ENCODE measurements around the gene DGKH.

The DGKH gene

DNA sequence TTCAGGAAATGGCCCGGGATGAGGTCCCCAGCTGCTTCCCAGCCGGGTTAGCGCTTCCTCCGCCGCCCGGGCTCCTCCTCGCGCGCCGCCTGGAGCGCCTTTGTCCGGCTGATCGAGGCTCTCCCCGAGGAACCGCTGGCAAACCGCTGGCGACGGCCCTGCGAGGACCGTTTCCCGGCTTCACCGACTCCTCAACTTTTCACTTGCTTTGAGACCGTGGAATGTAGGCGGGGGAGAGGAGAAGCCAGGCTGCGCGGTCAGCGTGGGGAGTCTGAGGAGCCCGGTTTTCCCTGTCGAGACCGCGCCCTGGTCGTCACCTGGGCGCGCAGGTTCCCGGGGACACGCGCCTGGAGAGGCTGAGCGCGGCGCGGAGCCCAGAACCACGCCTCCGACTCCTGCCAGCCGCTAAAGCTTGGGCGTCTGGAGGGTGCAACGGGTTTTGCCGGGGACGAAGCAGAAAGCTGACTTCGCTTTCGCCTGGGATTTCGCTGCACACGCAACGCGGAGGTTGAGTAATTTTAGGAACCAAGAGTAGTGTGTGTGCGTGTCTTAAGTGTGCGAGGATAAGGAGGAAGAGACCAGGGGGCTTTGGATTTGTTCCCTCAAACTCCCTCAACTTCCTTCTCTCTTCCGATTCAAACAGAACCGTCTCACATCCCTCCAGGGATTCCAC lies 7.3 kb upstream of the DGKH start:
- peak; percentile 57 for DNase-seq (ENCODE audit: low read depth)
- TF ChIP-seq, protein P1, sequence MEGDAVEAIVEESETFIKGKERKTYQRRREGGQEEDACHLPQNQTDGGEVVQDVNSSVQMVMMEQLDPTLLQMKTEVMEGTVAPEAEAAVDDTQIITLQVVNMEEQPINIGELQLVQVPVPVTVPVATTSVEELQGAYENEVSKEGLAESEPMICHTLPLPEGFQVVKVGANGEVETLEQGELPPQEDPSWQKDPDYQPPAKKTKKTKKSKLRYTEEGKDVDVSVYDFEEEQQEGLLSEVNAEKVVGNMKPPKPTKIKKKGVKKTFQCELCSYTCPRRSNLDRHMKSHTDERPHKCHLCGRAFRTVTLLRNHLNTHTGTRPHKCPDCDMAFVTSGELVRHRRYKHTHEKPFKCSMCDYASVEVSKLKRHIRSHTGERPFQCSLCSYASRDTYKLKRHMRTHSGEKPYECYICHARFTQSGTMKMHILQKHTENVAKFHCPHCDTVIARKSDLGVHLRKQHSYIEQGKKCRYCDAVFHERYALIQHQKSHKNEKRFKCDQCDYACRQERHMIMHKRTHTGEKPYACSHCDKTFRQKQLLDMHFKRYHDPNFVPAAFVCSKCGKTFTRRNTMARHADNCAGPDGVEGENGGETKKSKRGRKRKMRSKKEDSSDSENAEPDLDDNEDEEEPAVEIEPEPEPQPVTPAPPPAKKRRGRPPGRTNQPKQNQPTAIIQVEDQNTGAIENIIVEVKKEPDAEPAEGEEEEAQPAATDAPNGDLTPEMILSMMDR (conservative IDR thresholded peaks at IDR 0.05; ENCODE audit: low read depth, low read length), result no peak

DNA sequence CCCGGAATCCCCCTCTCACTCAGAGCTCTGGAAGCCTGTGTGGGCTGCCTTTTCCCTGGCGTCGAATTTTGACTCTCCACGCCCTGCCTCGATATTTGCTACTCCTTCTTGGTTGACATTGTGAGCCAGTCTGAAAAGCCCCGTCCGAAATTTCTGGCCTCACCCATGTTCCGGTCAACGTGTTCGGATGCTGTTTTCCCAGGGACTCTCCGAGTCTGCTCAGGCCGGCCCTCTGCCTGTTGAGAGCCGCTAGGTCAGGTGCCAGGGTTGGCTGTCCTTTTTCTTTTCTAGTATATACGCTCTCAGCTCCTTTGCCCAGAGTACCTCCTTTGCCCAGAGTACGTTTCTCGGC lies 6.8 kb upstream of the DGKH start:
- peak; percentile 76 for DNase-seq (ENCODE audit: low read depth)
- TF ChIP-seq, protein P1 (conservative IDR thresholded peaks at IDR 0.05; ENCODE audit: low read depth, low read length), result peak; percentile 79
- H3K4me3 ChIP-seq (ENCODE audit: low read depth, low read length), result peak overlapping the region; percentile 69

More for the DNA sequence above, 7.3 kb upstream of the DGKH start:
- H3K4me3 ChIP-seq (ENCODE audit: low read depth, low read length), result peak overlapping the region; percentile 69

DNA sequence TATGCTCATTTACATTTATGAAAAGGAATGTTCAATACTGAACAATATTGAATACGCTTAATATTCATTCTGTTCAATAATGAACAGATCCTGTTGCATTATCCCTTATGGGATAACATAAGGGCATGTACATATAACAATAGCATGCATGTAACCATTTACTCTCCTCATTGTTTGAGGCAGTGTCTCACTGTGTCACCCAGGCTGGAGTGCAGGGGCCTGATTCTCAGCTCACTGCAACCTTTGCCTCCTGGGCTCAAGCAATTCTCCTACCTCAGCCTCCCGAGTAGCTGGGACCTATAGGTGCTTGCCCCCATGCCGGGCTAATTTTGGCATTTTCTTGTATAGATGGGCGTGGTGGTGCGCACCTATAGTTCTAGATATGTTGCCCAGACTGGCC lies 4.8 kb upstream of the DGKH start:
- DNase-seq (ENCODE audit: low read depth), result no peak
- no peak overlapping the region for H3K4me3 ChIP-seq (ENCODE audit: low read depth, low read length)
- TF ChIP-seq, protein P1 (conservative IDR thresholded peaks at IDR 0.05; ENCODE audit: low read depth, low read length), result no peak

DNA sequence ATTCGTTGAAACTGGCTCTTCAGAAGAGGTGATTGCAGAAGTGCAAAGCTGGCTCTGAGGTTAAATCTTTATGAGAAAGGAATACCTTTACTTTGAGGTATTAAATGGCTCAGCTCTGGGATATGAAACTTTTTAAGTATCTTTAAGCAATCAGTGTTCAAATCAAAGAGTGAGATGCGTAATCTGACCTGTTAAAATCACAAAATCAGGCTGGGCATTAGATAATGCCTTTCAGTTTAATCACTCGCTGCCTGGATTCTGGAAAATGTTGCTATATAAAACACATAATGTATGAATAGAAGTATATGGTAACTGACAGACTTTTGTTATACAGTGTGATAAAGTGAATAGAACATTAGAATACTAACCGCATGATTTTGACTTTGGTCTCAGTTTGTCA lies 2.0 kb upstream of the DGKH start:
- DNase-seq (ENCODE audit: low read depth), result no peak
- TF ChIP-seq, protein P1 (conservative IDR thresholded peaks at IDR 0.05; ENCODE audit: low read depth, low read length), result no peak
- H3K4me3 ChIP-seq (ENCODE audit: low read depth, low read length), result no peak overlapping the region

DNA sequence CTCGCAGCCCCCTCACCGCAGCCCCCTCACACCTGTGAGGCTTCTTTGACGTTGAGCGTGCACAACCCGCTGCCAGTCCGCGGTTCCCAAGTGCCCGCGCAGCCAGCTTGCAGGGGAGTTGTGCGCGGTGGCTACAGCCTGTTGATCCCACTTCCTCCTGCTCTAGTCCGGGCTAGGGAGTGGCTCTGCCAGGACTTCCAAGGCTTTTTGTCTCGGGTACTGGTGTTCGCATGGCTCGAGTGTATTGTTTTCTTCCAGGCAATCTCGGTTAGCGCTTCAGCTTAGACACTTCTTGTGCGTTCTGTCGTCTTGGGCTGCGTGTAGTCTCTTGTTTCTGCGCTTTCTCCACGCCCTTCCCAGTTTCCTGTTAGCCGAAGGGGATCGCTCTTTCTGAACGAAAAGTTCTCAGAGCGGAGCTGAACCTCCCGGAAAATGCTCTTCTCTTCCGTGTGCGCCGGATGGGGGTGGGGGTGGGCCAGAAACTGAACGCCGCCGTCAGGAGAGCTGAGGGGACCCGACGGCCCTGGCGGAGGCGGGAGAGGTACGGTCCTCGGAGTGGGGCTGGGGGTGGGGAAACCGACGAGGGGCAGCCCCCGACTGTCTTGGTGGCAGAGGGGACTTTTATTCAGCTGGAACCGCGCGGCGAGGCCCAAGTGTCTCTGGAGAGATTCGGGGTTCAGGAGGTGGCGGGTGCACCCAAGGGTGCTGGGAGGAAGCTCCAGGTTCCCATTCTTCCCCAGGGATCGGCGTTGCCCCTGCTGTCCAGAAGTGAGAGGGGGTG lies 697 bp upstream of the DGKH start:
- TF ChIP-seq, protein P1 (conservative IDR thresholded peaks at IDR 0.05; ENCODE audit: low read depth, low read length), result no peak
- peak; percentile 71 for DNase-seq (ENCODE audit: low read depth)
- peak overlapping the region; percentile 85 for H3K4me3 ChIP-seq (ENCODE audit: low read depth, low read length)

DNA sequence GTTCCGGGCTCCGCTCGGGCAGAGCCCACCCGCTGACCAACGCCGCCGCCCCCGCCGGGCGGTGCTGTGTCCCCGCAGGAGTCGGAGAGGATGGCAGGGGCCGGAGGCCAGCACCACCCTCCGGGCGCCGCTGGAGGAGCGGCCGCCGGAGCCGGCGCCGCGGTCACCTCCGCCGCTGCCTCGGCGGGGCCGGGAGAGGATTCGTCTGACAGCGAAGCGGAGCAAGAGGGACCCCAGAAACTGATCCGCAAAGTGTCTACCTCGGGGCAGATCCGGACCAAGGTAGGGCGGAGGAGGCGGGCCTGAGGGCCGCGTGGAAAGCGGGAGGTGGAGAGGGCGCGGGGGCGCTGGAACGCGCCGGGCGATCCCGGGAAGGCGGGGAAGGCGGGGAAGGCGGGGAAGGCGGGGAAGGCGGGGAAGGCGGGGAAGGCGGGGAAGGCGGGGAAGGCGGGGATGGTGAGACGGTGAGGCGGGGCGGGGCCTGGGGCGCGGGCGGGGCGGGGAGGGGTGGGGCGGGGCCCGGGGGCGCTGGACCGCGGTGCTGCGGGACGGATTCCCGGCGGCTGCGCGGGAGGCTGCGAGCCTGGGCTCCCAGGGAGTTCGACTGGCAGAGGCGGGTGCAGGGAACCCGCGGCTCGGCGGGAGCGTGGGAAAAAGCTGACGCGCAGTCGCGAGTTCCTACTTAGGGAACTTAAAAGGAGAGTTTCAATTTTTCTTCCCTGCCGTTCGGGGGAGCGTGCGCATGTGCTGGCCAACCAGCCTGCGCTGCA lies 421 bp downstream of the DGKH start:
- H3K4me3 ChIP-seq (ENCODE audit: low read depth, low read length), result peak overlapping the region; percentile 85
- TF ChIP-seq, protein P1 (conservative IDR thresholded peaks at IDR 0.05; ENCODE audit: low read depth, low read length), result no peak
- DNase-seq (ENCODE audit: low read depth), result peak; percentile 88

Measured in choroid plexus epithelial cell (primary cell).